Right hindlimb (tissue), 1 donor: ENCODE data around the gene CCNH.

Experiments
- DNase-seq: peaks from one replicate; pipeline ENCODE4 v3.0.0-alpha.2; 2018

The CCNH gene

DNA sequence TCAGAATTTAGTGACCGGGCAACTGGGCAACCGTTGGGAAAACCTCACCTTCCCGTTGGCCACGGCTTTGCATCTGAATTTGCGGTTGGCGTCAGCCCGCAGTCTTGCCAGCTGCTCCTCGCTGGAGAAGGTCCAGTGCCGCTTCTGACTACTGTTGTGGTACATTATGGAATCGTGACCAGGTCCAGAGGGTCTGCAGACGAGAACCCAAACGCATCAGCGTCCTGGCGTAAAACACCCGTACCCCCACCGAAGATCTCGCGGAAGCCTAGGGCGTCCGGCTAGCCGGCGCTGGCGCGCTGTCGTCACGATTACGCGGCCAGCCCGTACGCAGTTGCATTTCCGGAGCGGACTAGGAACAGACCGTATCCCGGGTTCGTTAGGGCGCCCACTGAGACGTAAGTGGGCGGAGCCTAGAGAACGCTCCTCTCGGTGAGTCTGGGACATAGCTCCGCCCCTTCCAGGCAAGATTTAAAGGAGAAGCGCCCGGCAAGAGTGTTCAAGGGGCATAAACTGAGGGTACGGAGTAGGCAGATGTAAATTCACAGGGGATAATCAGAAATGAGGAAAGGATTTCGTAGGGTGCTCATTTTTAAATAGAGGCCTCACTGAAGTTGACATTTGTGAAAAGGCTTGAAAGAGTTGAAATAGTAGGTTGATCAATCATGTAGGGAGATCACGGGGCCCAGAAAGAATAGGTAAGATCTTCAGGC, at the start of gene CCNH:
CCNH (minus strand) TSS at position 301 of the 713 bp plus-strand sequence; CDS start at position 165, 136 bp downstream.
- peak; percentile 99 for DNase-seq

DNA sequence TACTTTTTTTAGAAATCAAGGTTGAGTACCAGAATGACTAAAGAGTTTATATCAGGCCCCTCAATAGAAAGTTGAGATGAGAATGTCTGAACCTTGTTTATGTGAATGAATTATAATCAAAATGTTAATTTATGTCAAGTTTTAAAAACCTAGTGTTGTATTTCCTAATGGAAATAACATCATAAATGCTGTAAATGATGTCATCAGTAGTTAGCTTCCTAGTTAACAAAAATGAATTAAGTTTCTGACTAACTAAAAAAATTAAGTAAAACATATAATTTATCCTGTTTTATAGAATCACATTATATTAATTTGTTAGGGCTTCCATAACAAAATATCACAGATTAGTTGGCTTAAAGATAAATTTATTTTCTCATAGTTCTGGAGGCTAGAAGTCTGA, 45.0 kb upstream of the CCNH start:
- DNase-seq = no peak

DNA sequence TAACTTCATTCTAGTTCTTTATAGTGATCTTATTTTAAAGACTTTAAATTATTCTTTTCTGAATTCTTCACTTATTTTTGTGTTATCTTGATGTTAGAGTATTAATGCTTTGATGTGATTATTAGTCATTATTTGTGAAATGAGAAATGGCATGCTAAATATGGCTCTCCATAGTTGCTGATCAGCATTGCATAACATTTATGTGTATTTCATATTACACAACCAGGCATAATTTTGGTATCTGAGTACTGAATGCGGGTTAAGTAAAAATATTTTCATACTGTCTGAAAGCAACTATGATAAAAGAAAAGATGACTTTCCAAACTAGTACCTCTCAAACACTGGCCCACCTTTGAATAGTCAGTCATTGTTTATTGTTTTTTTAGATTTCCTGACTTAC, 41.1 kb upstream of the CCNH start:
- DNase-seq = no peak

DNA sequence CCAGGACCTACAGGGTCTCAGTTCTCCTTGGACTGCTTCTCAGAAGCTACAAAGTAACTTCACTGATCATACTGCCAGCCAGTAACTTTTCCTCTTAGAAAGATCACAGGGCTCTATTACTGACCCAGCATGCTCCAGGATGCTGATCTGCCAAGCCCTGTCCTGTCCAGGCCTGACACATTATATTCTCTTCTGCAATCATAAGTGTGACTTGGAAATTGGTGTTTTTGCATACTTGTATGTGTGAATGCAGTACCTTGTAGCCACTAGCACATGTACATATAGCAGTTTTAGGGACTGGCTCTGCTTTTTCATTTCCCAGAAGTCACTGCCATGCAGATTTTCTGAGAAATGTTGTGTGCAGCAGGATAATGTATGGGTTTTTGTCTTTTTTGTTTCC, 40.1 kb upstream of the CCNH start:
- no peak for DNase-seq

DNA sequence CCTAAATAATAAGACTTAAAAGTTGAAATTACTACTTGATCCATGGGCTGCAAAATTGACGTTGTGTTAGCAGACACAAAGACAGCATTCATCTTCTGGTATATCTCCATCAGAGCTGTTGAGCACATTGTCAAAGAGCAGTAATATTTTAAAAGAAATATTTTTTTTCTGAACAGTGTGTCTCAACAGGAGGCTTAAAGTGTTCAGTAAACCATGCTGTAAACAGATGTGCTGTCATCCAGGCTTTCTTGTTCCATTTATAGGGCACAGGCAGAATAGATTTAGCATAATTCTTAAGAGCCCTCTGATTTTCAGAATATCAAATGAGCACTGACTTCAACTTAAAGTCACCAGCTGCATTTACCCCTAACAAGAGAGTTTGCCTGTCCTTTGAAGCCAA, 29.7 kb upstream of the CCNH start:
- DNase-seq = no peak

DNA sequence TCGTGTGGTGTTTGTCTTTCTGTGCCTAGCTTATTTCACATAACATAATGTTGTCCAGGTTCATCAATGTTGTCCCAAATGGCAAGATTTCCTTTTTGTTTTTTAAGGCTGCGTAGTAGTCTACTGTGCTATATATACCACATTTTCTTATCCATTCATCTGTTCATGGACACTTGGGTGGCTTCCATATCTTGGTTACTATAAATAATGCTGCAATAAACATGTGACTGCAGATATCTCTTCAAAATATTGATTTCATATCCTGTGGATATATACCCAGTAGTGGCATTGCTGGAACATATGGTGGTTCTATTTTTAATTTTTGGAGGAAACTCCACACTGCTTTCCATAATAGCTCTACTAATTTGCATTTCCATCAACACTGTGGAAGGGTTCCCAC, 25.5 kb upstream of the CCNH start:
- no peak for DNase-seq

DNA sequence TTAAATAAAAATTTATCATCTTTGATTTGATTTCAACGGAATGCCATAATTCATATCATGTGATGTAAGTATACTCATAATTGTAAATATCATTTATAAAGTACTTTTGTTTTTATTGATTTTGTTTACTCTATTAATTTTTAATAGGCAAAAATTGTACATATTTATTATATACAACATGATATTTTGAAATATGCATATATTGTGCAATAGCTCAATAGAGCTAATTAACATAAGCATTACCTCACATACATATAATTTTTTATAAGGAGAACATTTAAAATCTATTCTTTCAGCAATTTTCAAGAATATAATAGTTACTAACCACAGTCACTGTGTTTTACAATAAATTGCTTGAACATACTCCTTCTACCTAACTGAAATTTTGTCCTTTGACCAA, 25.0 kb upstream of the CCNH start:
- no peak for DNase-seq

DNA sequence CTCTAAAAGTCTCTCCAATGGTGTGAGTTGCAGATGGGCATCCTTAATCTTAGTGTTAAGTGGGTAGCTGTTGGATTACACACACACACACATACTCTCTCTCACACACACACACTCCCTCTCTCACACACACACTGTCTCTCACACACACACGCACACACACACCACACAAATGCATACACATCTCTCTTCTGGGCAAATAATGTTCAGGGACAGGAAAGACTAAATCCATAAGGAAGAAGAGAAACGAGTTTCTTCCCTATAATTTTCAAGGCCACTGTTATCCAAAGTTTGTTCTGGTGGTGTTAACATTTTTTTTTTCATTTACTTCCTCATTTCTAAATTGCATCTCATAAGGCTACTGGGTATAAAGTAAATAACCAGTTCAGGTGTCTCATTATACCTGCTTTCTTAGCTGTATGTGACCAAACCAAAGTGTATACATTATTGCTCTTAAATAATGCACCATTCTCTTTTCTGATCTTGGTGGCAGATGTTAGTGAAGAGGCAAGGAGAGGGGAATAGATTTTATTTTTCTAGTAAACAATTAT, 22.5 kb upstream of the CCNH start:
- no peak for DNase-seq

DNA sequence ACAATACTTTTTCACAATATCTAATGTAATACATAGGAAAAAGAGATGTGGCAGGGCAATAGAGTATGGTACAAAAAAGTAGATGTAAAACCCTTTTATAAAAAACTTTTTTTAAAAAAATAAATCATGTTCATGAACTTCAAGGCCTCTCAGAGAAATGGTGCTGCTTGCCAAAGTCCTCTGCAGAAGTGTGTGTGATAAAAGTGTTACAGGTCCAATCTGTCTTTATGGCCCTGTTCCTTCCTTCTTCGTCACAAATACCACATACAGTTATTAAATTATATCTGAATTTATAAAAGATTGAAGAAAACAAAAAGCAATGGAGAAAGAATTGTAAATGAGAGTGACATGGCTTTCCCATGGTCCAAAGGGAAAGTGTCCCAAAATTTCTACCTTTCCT, 21.7 kb upstream of the CCNH start:
- DNase-seq = no peak

DNA sequence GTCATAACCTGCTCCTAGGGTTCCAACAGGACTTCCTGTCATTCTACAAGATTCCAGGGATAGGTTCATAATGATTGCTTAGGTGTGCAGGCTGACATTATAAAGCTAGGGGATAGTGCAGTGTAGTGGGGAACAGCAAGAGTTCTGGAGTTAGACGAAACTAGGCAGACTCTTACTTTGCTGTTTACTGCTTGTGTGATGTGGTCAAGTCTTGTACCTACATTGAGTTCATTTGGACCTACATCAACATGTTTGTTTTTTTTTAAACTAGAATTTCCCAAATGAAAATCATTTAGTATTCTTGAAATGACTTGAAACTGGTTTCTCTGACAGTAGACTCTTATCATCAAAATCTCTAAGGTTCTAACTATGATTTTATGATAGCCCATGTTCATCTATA, 21.2 kb upstream of the CCNH start:
- DNase-seq = no peak

DNA sequence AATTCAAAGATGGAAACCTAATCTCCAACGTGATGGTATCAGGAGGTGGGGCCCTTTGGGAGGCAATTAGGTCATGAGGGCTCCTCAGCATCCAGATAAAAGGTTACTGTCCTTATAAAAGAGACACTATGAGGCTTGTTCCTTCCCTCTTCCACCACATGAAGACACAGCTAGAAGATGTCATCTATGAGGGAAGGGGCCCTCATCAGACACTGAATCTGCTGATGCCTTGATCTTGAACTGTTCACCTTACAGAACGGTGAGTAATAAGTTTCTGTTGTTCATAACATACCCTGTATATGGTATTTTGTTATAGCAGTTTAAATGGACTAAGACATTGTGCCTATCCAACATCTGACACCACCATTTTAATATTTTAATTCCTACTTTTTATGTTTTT, 19.7 kb upstream of the CCNH start:
- DNase-seq = no peak

DNA sequence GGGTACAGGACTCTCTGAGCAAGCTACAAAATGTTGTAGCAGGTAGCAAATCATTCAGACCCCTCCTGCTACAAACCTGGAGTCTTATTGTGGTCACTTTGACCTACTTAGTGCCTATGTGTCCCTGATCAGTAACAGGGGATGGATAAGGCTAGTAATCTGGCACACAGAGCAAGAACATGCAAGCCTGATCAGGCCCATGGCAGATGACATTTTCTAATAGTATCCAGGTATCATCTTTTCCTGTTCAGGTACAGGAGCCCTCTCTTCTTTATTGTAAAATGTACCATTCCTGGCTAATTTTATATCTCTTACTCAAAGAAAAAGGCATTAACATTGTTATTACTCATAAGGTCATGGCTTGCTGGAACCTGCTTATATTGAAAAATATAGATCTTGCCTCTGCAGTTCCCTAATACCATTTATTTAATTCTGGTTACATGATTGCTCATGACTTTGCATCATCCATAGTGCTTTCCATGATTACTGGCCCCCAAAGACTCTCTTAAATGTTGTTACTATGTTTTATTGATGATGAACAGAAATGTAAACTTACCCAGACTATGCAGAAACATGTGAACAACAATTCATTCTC, 18.2 kb upstream of the CCNH start:
- no peak for DNase-seq

DNA sequence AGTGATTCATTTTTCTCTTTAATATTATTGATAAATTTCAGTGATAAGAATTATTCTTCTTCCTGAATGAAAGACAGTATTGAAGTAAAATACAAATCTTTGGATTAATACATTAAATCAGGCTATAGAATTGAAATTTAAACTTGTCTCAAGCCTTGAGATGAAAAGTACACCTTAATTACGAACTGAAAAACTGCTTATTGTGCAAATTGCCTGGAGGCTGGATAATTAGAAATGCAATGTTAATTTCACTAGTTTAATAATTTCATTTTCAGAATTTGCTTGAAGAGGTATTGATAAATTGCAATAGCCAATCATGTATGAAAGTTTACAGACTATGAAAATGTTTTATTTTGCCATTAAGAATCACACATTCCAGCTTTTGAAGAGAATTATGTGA, 11.0 kb upstream of the CCNH start:
- DNase-seq = no peak

DNA sequence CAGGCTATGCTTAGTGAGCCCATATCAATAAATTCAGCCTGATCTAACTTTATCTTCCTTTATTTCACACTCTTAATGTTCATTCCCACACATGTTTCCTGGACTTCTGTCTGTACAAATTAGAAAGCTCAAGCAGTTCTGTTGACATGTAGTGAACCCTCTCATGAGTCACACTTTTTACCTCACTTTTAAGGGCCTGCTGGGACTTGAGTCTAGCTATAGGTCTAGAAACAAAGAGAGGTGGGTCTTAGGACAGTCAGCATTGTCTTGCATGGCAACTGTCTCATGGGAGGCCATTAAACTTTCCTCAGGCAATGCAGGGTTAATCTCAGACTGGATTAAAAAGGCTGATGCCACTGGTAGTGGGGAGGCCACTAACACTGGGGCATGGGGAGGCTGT, 8.6 kb upstream of the CCNH start:
- DNase-seq = no peak

DNA sequence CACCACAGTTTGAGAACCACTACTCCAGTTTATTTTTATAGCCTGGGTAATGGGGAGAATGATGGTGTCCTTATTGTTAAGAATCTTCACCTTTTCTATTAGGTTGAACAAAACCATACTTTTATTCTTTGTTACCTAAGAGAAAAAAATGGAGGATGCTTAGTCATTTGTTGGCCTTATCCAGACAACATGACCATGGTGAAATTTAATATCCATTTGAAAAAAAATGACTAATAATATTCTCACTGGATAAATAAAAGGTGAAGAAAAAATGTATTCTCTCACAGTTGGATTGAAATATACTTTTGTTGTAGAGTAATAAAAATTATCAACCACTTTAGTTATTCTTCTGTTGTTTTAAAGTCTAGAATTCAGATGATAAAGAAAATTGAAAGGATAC, 5.8 kb upstream of the CCNH start:
- no peak for DNase-seq

DNA sequence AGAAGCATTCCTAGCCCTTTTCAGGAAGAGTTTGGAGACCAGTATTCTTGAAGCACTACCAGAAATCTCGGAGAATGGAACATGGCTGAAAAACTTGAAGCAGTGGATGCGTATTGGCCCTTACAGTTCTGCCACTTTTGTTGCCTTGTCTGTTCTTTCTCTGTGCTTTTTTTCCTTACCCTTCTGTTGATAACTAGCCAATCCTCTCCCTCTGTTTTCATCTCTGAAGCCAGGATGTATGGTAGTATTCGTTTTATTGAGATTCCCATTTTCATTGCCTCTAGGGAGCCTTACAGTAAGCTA, 564 bp upstream of the CCNH start:
- DNase-seq = no peak

DNA sequence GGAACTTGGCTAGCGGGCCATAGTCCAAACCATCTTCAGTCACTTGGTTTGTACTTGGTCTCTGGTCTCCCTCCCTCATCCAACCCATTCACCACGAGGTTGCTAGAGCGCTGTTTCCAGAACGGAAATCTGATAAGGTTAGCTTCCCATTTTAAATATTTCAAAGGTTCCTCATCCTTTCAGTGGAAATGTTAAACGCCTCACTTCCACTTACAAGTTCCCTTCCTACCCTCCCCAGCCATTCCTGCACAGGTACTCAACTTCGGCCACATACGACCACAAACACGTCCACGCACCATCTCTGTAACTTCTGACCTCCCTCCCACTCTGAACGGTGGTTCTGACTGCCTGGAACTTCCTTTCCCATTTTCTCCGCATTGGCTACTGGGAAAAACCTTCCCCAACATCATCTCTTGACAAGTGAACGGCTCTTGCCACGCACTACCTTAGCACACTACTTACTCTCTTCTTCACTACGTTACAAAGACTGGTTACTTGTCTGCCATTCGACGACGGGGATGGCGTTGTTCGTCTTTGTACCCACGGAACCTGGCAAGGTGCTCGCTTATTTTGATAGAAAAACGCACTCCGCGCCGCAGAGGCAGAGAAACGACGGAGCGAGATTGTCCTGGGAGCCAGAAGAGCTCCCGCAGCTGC, 629 bp downstream of the CCNH start:
- peak; percentile 51 for DNase-seq

DNA sequence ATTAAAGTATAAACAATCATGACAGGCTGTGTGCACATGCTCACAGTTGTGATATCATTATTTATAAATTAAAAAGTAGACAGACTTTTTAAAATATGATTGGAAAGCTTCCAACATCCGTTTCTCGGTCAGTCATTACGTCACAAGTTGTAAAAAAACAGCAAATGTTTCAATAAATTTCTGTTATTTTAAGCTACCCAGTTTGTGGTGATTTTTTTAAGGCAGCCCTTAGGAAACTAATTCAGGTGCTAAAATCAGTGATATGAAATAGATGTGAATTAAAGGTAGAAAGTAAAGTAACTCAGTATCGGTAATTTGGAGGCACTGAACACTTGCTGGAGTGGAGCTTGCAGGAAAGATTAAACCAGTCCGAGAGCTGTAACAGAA, 1.2 kb downstream of the CCNH start:
- no peak for DNase-seq

DNA sequence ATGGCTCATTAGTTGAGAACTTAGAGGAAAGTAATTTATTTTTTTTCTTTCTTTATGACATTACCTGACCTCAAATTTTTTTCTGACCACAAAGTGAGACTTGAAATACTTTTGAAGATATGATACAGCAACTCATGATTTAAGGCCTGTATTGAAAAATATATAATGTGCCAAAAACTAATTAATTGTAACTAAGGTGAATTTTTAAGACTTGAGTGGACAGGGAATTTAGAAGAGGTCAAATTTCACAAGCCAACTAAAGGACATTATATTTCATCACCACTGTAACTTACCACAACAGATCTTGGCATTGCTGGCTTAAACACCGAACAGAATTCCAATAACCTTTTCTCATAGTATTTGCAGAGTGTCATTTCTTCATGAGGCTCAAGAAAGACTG, 1.8 kb downstream of the CCNH start:
- no peak for DNase-seq

DNA sequence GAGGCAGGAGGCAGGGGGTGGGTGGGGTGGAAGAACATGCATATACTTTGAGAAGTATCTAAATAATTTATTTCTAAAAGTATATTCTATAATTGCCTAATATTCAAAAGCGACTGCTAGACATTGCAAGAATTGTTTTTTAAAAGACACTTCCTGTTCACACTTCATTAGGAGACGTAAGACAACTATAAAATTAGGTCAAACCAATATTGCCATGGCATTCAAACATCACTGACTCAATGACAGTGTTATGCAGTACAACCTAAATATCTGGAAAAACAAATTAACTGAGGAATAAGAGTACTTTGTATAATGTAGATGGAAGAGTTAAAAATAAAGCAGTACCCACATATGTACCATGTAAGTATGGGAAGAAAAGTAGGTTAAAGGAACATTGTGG, 4.5 kb downstream of the CCNH start:
- DNase-seq = no peak

DNA sequence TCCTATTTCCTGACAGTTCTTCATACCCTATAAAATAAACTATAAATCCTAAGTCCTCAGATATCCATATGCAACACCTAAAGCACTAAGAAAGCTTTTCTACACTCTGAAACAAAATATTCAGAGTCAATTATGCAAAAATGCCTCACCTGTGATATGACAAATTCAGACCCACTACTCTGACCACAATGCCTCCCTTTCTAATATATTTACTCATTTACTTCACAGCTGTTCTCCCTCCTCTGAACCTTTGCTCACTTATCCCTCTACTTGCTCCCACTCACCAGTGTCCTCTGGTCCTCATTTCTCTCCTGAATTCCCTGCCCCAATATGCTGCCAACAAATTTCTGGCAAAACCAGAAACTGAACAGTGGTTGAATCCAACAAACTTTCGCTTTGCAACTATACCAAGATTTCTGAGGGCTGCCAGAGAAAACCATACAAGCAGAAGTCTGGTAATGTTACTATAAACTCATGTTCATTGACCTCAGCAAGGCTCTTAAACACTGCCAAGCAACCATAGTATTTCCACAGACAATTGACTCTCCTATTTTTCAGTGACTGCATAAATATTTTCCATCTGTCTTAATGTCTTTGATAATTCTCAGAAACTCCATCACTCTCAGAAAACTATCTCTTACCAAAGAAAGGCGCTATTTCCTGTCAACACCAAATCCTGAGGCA, 7.1 kb downstream of the CCNH start:
- no peak for DNase-seq

DNA sequence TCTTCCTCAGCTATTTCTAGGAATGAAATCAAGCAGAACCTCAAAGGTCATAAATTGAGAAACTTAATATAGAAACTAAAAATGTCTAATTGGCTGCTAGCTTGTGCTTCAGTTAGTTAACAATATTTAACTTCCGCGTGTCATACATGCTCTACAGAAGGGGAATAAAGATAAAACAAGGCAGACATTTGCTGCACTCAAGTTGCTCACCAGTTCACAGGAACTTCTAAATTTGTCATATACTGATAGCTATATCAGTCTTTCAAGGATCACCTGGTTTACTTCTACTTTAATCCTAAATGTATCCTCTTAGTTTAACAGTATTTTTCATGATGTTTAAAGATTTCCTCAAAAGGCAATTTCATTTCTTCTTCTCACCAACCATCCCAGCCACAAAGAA, 8.4 kb downstream of the CCNH start:
- DNase-seq = no peak

DNA sequence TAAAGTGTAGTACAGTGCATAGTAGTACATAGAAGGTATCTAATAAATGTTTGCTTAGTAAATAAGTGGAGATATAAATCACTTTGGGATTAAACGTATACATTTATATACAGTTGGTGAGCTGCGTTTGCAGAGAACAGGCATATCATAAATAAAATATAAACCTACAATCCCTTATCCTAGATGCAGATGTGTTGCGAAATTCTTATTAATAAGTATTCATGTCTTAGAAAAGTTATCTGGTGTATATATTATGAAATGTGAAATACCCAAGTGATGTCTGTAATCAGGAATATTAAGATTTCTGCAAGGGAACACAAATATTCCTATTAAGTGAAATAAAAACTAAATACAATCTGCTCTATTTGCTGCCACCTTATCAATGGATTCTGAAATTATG, 8.8 kb downstream of the CCNH start:
- no peak for DNase-seq

DNA sequence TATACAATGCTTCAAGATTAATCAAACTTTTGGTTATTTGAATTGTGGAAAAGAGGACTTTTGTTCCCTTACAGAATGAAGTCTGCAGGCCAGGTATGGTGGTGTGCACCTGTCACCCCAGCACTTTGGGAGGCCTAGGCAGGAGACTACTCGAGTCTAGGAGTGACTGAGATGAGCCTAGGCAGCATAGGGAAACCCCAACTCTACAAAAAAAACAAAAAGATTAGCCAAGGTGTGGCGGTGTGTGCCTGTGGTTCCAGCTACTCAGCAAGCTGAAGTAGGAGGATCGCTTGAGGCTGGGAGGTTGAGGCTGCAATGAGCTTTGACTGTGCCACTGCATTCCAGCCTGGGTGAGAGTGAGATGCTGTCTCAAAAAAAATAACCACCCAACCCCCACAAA, 9.3 kb downstream of the CCNH start:
- no peak for DNase-seq
